ENCODE measurements around the gene LMNA. TPM values are rescaled to one million over a fixed set of nuclear protein-coding genes. Genes with fewer than 3 reads are reported as not detected.
A peak's percentile ranks its signal among the peaks of the same experiment; 100 is the strongest.

LMNA gene
- total and polyA plus RNA-seq, 10 of the 15 experiments (the other 5 are each of a cell fraction or from before 2014, with no cell fraction given): 0.42 to 334 (median 81.1) TPM

GRCh38 chr1:156113282-156113950 lies 1.1 kb upstream of the LMNA start (continued):
- TF ChIP-seq BCL3 (IDR thresholded peaks at IDR 0.05; ENCODE audit: borderline replicate concordance, insufficient read depth, low read depth, low read length, poor library complexity, severe bottlenecking) (no peak), IRF5 (IDR thresholded peaks at IDR 0.05; ENCODE audit: borderline replicate concordance) (no peak)

- in situ Hi-C loops (cut with MboI): no loop called here
- Histone ChIP-seq H3K27ac (ENCODE audit: control insufficient read depth, insufficient read depth) (peak overlapping the region; percentile 53; the same call in 1 of the 2 replicates), H3K9me3 (replicated peaks; ENCODE audit: control insufficient read depth, insufficient read depth, low read length) (no peaks in the 10 kb centered on the region), H3K4me1 (ENCODE audit: control insufficient read depth, insufficient read depth, low read length) (peaks cover 16% of the 10 kb centered on the region), H3K4me2 (ENCODE audit: control insufficient read depth, insufficient read depth) (peak overlapping the region; percentile 79), H3K27me3 (replicated peaks in 1 of 2; ENCODE audit: control insufficient read depth in 2 of 2, insufficient read depth in 2 of 2, low read length in 1 of 2) (no peaks in the 10 kb centered on the region), H3K9ac (ENCODE audit: control insufficient read depth, insufficient read depth, low read length) (peak overlapping the region; percentile 86), H3K4me3 (peak overlapping the region; percentile 94), H2AFZ (ENCODE audit: control insufficient read depth, low read depth, low read length) (peak overlapping the region; percentile 29), H3K79me2 (ENCODE audit: control insufficient read depth, insufficient read depth, low read length) (peaks cover 47% of the 10 kb centered on the region), H3K36me3 (ENCODE audit: control insufficient read depth in 2 of 2, insufficient read depth in 2 of 2, low read length in 1 of 2) (no peaks in the 10 kb centered on the region), H4K20me1 (ENCODE audit: control insufficient read depth, insufficient read depth) (no peaks in the 10 kb centered on the region)
- ChIA-PET SMC1A (ENCODE audit: uncharacterized antibody, unreplicated experiment) (interaction anchor here (0.6 to 23.6 kb wide), 3 partner anchors 14 to 109 kb away, joined by 3 to 874 read pairs (median 92); no protein-coding TSS in a partner anchor), RAD21 (ENCODE audit: unreplicated experiment) (interaction anchor here (0.8 to 22.2 kb wide), 5 partner anchors 13 to 148 kb away, joined by 3 to 695 read pairs (median 5); no protein-coding TSS in a partner anchor), POLR2A (interaction anchor here (0.5 to 12.7 kb wide), 9 partner anchors 8 to 180 kb away, joined by 4 to 128 read pairs (median 11); no protein-coding TSS in a partner anchor), CTCF (interaction anchor here (1.1 to 25.7 kb wide), 5 partner anchors 8 to 110 kb away, joined by 4 to 1294 read pairs (median 6); no protein-coding TSS in a partner anchor)
- ATAC-seq: peak; percentile 39
- no peak for FAIRE-seq
- no TSS peak for BruUV-seq (replicated peaks)
- DNase-seq (ENCODE audit: low read depth, low spot score): no peak
- 2% methylated on average over 49 of the region's 49 CpGs for WGBS (ENCODE audit: insufficient coverage, insufficient replicate concordance, low lambda C conversion rate, missing lambda C conversion rate)
- intact Hi-C loops (cut with micrococcal nuclease; ENCODE audit: unreplicated experiment): no loop called here
- TF ChIP-seq EED (IDR thresholded peaks at IDR 0.05; ENCODE audit: low read depth): no peak
- TF ChIP-seq PKNOX1 (IDR thresholded peaks at IDR 0.05): peak; percentile 79
- peak; percentile 49 for TF ChIP-seq PBX3 (IDR thresholded peaks at IDR 0.05; ENCODE audit: insufficient replicate concordance, low read depth, low read length)
- TF ChIP-seq NKRF (conservative IDR thresholded peaks at IDR 0.05): 0 out of 2 replicates have a peak, but pooled peaks have one; percentile 45
- no peak for TF ChIP-seq ASH2L (IDR thresholded peaks at IDR 0.05; ENCODE audit: borderline replicate concordance, low read depth)
- 0 out of 2 replicates have a peak, but pooled peaks have one; percentile 9 for TF ChIP-seq RUNX3 (IDR thresholded peaks at IDR 0.05; ENCODE audit: low read length)
- TF ChIP-seq DPF2 (IDR thresholded peaks at IDR 0.05): 0 out of 2 replicates have a peak, but pooled peaks have one; percentile 14
- 0 out of 2 replicates have a peak, but pooled peaks have one; percentile 16 for TF ChIP-seq BACH1 (IDR thresholded peaks at IDR 0.05; ENCODE audit: borderline replicate concordance)
These were observed 505 bp downstream of the LMNA start for GRCh38 chr1:156114919-156115513.

Data from GM12878 (cell line).